ENCODE results near the gene DLD.

The DLD gene

DNA sequence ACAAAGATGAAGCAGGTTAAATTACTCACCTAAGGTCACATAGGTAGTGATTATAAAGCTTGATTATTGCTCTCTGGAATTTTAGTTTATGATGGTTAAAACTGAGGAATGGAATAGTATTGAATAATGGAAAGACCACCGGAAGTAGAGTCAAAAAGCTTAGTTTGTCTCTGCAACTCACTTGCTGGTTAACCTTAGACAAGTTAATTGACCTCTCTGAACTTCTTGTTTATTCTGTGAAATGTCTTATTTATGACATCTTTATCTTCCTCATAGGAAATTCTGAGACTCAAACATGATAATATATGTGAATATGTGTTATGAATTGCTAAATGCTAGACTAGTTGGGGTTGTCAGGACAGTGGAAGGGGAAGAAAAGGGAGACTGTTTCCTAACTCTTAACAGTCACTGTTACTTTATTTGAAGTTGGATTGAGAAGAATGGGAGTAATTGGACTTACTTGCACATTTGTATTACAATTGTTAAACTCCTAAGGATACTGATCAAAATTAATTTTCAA, 9.6 kb downstream of the DLD start:
- no peak overlapping the region for H3K4me3 ChIP-seq (ENCODE audit: low read length)
- TF ChIP-seq, protein P1, sequence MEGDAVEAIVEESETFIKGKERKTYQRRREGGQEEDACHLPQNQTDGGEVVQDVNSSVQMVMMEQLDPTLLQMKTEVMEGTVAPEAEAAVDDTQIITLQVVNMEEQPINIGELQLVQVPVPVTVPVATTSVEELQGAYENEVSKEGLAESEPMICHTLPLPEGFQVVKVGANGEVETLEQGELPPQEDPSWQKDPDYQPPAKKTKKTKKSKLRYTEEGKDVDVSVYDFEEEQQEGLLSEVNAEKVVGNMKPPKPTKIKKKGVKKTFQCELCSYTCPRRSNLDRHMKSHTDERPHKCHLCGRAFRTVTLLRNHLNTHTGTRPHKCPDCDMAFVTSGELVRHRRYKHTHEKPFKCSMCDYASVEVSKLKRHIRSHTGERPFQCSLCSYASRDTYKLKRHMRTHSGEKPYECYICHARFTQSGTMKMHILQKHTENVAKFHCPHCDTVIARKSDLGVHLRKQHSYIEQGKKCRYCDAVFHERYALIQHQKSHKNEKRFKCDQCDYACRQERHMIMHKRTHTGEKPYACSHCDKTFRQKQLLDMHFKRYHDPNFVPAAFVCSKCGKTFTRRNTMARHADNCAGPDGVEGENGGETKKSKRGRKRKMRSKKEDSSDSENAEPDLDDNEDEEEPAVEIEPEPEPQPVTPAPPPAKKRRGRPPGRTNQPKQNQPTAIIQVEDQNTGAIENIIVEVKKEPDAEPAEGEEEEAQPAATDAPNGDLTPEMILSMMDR (IDR thresholded peaks at IDR 0.05; ENCODE audit: insufficient read depth, low read depth, low read length, missing control alignments) = no peak
- no peak for DNase-seq (ENCODE audit: low read depth)

DNA sequence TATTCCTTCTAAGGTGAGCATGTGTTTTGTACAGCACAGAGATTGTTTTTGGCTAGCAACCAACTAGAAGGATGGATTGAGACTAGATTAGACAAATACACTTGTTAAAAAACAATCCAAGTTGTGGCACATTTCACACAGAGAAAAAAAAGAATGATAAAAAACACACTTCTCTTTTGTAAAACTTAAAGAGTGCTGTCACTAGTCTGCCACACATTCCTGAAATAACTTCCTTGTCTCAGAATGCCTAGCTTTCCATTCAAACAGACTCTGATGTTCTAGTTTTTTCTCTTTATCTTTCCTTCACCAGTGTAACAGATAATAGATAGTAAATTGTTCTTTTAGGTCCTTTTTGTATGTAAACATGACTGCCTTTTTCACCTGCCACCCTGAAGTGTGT, 11.4 kb downstream of the DLD start:
- no peak overlapping the region for H3K4me3 ChIP-seq (ENCODE audit: low read length)
- no peak for DNase-seq (ENCODE audit: low read depth)
- TF ChIP-seq, protein P1 (IDR thresholded peaks at IDR 0.05; ENCODE audit: insufficient read depth, low read depth, low read length, missing control alignments) = no peak

DNA sequence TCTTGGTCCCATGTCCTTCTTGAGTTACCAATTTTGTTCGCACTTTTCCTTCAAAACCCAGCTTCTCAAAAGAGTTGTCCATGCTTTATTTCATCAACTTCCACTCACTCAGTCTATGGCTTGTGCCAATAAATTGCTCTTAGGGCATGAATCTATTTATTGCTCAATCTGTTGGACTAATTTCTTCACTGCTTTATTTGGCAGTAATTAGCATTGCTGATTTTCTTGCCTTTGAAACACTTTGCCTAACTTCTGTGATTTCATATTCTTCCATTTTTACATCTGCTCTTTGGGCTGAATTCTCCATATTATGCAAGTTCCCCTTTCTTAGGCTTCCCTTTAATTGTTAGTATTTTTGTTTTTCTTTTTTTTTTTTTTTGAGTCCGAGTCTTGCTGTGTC, 16.8 kb downstream of the DLD start:
- no peak overlapping the region for H3K4me3 ChIP-seq (ENCODE audit: low read length)
- no peak for DNase-seq (ENCODE audit: low read depth)
- TF ChIP-seq, protein P1 (IDR thresholded peaks at IDR 0.05; ENCODE audit: insufficient read depth, low read depth, low read length, missing control alignments) = no peak

DNA sequence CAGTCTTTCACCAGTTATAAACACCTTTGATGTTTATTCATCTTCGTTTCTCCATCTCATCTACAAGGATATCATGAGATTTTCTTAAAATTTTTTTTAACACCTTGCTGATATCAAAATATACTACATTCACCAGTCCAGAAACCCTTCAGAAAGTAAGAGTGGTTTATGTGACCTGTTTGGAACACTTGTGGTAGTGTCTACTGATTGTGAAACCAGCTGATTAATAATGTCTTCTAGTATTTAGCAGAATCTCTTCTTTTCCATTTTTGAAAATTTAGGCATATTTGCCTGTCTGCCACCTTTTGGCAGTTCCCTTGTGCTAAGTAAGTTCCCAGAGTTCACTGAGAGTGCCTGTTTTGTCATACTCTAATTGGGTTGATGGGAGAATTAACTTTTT, 18.5 kb downstream of the DLD start:
- H3K4me3 ChIP-seq (ENCODE audit: low read length) = no peak overlapping the region
- DNase-seq (ENCODE audit: low read depth) = no peak
- TF ChIP-seq, protein P1 (IDR thresholded peaks at IDR 0.05; ENCODE audit: insufficient read depth, low read depth, low read length, missing control alignments) = no peak

DNA sequence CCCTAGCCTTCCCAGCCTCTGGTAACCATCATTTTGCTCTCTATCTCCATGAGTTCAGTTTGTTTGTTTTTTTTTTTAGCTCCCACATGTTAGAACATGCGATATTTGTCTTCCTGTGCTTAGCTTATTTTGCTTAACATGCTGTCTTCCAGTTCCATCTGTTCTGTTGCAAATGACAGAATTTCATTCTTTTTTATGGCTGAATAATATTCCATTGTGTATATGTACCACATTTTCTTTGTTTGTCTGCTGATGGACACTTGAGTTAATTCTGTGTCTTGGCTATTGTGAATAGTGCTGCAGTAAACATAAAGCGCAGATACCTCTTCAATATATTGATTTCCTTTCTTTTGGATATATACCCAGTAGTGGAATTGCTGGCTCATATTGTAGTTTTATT, 21.0 kb downstream of the DLD start:
- TF ChIP-seq, protein P1 (IDR thresholded peaks at IDR 0.05; ENCODE audit: insufficient read depth, low read depth, low read length, missing control alignments) = no peak
- H3K4me3 ChIP-seq (ENCODE audit: low read length) = no peak overlapping the region
- DNase-seq (ENCODE audit: low read depth) = peak; percentile 40

DNA sequence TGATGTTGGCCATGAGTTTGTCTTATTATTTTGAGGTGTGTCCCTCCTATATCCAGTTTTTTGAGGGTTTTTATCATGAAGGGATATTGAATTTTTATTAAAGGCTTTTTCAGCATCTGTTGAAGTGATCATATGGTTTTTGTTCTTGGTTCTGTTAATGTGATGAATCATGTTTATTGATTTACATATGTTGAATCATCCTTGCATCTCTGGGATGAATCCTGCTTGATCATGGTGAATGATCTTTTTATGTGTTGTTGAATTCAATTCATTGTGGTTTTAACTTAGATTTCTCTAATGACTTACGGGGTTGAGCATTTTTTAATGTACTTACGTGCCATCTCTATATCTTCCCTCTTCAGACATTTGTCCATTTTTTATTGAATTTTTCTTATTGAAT, 22.9 kb downstream of the DLD start:
- no peak overlapping the region for H3K4me3 ChIP-seq (ENCODE audit: low read length)
- peak; percentile 42 for DNase-seq (ENCODE audit: low read depth)
- TF ChIP-seq, protein P1 (IDR thresholded peaks at IDR 0.05; ENCODE audit: insufficient read depth, low read depth, low read length, missing control alignments) = no peak

DNA sequence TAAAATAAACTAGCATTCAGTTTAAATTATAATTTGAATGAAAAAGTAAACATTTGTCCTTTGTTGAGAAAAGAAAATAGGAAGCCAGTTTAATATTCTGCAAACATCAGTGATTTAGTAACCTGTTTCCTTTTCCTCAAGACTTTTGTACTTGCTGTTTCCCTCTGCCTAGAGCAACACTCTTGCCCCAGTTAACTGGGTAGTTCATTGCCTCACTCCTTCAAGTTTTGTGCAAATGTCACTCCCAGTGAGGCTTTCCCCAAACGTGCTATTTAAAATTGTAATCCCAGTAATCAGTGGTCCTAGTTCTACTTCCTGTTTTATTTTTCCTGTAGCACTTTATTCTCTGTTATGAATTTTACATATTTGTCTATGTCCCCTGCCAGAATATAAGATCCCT, 23.8 kb downstream of the DLD start:
- DNase-seq (ENCODE audit: low read depth) = no peak
- TF ChIP-seq, protein P1 (IDR thresholded peaks at IDR 0.05; ENCODE audit: insufficient read depth, low read depth, low read length, missing control alignments) = no peak
- no peak overlapping the region for H3K4me3 ChIP-seq (ENCODE audit: low read length)
